Neural cell (in vitro differentiated cells): ENCODE measurements around the gene GPBAR1.

ENCODE experiments used
- CTCF ChIP-seq: fragments of 450-650 bp; IDR thresholded peaks from 2 replicates; pipeline ENCODE4 v1.5.1; 2014; ENCODE audit warnings: antibody characterized with exemption, mild to moderate bottlenecking, moderate library complexity; ENCODE audit not compliant: poor library complexity, severe bottlenecking
- EZH2 ChIP-seq: fragments of 200-600, 300-800 bp; shearing (Covaris generic), sonication (generic); IDR thresholded peaks from 2 replicates; pipeline ENCODE4 v1.6.1; 2014; ENCODE audit warnings: antibody characterized with exemption, low read length, borderline replicate concordance, mild to moderate bottlenecking; ENCODE audit not compliant: insufficient read depth, poor library complexity, severe bottlenecking
- MXI1 ChIP-seq: fragments of 450-650 bp; conservative IDR thresholded peaks from 2 replicates; pipeline ENCODE4 v1.6.1; 2014; ENCODE audit warnings: antibody characterized with exemption, mild to moderate bottlenecking; ENCODE audit not compliant: poor library complexity, severe bottlenecking
- RAD21 ChIP-seq: fragments of 450-650 bp; conservative IDR thresholded peaks from 2 replicates; pipeline ENCODE4 v1.6.1; 2014; ENCODE audit warnings: antibody characterized with exemption, mild to moderate bottlenecking, moderate library complexity

- TF ChIP-seq EZH2 (no peak), CTCF (no peak), RAD21 (no peak), MXI1 (no peak)
These were observed 37.6 kb downstream of the GPBAR1 start for GRCh38 chr2:218298314-218298875.
